Measurements from ENCODE around the gene ZSCAN25.

GRCh38 chr7:99615989-99616358 lies 772 bp upstream of the ZSCAN25 start:
- TF ChIP-seq CTCF (conservative IDR thresholded peaks at IDR 0.05; ENCODE audit: low read depth, low read length) (no peak), EZH2 (IDR thresholded peaks at IDR 0.05; ENCODE audit: borderline replicate concordance, low read depth, low read length, poor library complexity, severe bottlenecking) (no peak)
